K562 (cell line): ENCODE results near the gene RBM7. TPM values are rescaled to one million over a fixed set of nuclear protein-coding genes. Genes with fewer than 3 reads are reported as not detected.
A peak's percentile ranks its signal among the peaks of the same experiment; 100 is the strongest.

Experiments used
- CXXC5 ChIP-seq: fragments of 250-450 bp; sonication (Bioruptor Pico); IDR thresholded peaks from 2 replicates; pipeline ENCODE4 v1.8.0; 2022; ENCODE audit warnings: inconsistent platforms, mild to moderate bottlenecking, moderate library complexity
- DACH1 ChIP-seq: fragments of 450-650 bp; IDR thresholded peaks from 2 replicates; pipeline ENCODE4 v1.6.1; 2018; ENCODE audit not compliant: partially characterized antibody
- E2F4 ChIP-seq: sonication (generic); formaldehyde crosslinking; IDR thresholded peaks from 2 replicates; pipeline ENCODE4 v1.8.0; 2022; ENCODE audit warnings: mild to moderate bottlenecking, low read depth, missing genetic modification reagents
- ELF4 ChIP-seq: fragments of 450-650 bp; formaldehyde crosslinking; IDR thresholded peaks from 2 replicates; pipeline ENCODE4 v1.4.0; 2022; ENCODE audit warnings: missing genetic modification characterization
- ERF ChIP-seq: fragments of 450-650 bp; formaldehyde crosslinking; IDR thresholded peaks from 2 replicates; pipeline ENCODE4 v1.4.0; 2020; ENCODE audit warnings: mild to moderate bottlenecking, mixed read lengths
- GTF2A2 ChIP-seq: IDR thresholded peaks from 2 replicates; pipeline ENCODE4 v1.6.1; 2016; ENCODE audit warnings: mild to moderate bottlenecking, missing genetic modification characterization, missing compliant biosample characterization
- HDAC8 ChIP-seq: fragments of 450-650 bp; IDR thresholded peaks from 2 replicates; pipeline ENCODE4 v1.6.1; 2016; ENCODE audit warnings: mild to moderate bottlenecking, missing genetic modification characterization, moderate library complexity, missing compliant biosample characterization
- MBD2 ChIP-seq: sonication (generic); IDR thresholded peaks from 2 replicates; pipeline ENCODE4 v1.6.1; 2016; ENCODE audit warnings: low read depth, borderline replicate concordance
- MYC ChIP-seq, 2 experiments: fragments of 250-450 bp in 1 of 2; sonication (Bioruptor Pico) in 1 of 2; IDR thresholded peaks; 2 replicates each; pipeline versions ENCODE4 v1.5.1 to v1.6.1; 2012 to 2021; ENCODE audit warnings: low read depth in 2 of 2, borderline replicate concordance in 1 of 2, improper control_type of control experiment in 1 of 2, low read length in 1 of 2, mild to moderate bottlenecking in 1 of 2, moderate library complexity in 1 of 2
- NRF1 ChIP-seq, 2 experiments: fragments of 450-650 bp; IDR thresholded peaks in 1 of 2; conservative IDR thresholded peaks in 1 of 2; 2 replicates each; pipeline ENCODE4 v1.6.1; 2014; ENCODE audit warnings: mild to moderate bottlenecking in 2 of 2
- OTX1 ChIP-seq: fragments of 450-650 bp; formaldehyde crosslinking; IDR thresholded peaks from 2 replicates; pipeline ENCODE4 v1.4.0; 2022; ENCODE audit warnings: mild to moderate bottlenecking
- PATZ1 ChIP-seq: fragments of 250-450 bp; sonication (Bioruptor Pico); IDR thresholded peaks from 2 replicates; pipeline ENCODE4 v1.5.0; 2020; ENCODE audit warnings: mild to moderate bottlenecking, borderline replicate concordance
- PURB ChIP-seq: sonication (generic); formaldehyde crosslinking; IDR thresholded peaks from 2 replicates; pipeline ENCODE4 v1.9.0; 2021; ENCODE audit warnings: low read depth, mild to moderate bottlenecking, missing genetic modification reagents
- RBFOX2 ChIP-seq: fragments of 200-400 bp; formaldehyde crosslinking; IDR thresholded peaks from 2 replicates; pipeline ENCODE4 v1.6.1; 2017; ENCODE audit warnings: low read depth, mild to moderate bottlenecking, low read length, moderate library complexity
- RBM22 ChIP-seq: fragments of 200-400 bp; formaldehyde crosslinking; IDR thresholded peaks from 2 replicates; pipeline ENCODE4 v1.6.1; 2018; ENCODE audit warnings: low read length, low read depth; ENCODE audit not compliant: poor library complexity, severe bottlenecking
- SETDB1 ChIP-seq: IDR thresholded peaks from one replicate; pipeline ENCODE4 v1.6.1; 2012; ENCODE audit warnings: low read length, control low read depth, inconsistent platforms
- SP1 ChIP-seq: sonication (generic); formaldehyde crosslinking; IDR thresholded peaks from 2 replicates; pipeline ENCODE4 v1.8.1; 2022; ENCODE audit warnings: mild to moderate bottlenecking, missing genetic modification reagents
- SUPT5H ChIP-seq: fragments of 450-650 bp; IDR thresholded peaks from 2 replicates; pipeline ENCODE4 v1.6.1; 2016
- ZNF436 ChIP-seq: fragments of 250-450, 450-650 bp; sonication (Bioruptor Pico); formaldehyde crosslinking; IDR thresholded peaks from 2 replicates; pipeline ENCODE4 v1.7.0; 2020; ENCODE audit warnings: mild to moderate bottlenecking
- ZNF707 ChIP-seq: fragments of 250-450 bp; sonication (Bioruptor Pico); conservative IDR thresholded peaks from 2 replicates; pipeline ENCODE4 v1.8.0; 2022; ENCODE audit warnings: inconsistent platforms, mild to moderate bottlenecking, moderate library complexity
- polyA plus RNA-seq, 8 experiments: library from polyadenylated mRNA; depleted of rRNA in 4 of 8; stranded (reverse) in 5 of 8; unstranded in 3 of 8; fragments of >200 nt; fragmentation: Nextera tagmentation in 2 of 8; fragmentation: Illumina TruSeq in 1 of 8; extraction: Ambion mirVana in 2 of 8; extraction: Trizol in 1 of 8; gene quantifications; 2 replicates each; pipeline versions ENCODE4 v1.2.1 to v1.2.3, GENCODE V29; 2011 to 2014; ENCODE audit warnings: inconsistent platforms in 1 of 8, missing spikeins in 1 of 8
- total RNA-seq, 7 experiments: library from RNA; depleted of rRNA in 6 of 7; stranded (reverse); fragments of >200 nt in 6 of 7; fragmentation: Illumina TruSeq in 2 of 7; extraction: Trizol in 2 of 7; gene quantifications; 2 replicates each; pipeline versions ENCODE4 v1.2.1 to v1.2.3, GENCODE V29; 2011 to 2021; ENCODE audit warnings: low replicate concordance in 1 of 7
- TF ChIP-seq, protein P1 (sequence below): sonication (generic); formaldehyde crosslinking; IDR thresholded peaks from 2 replicates; pipeline ENCODE4 v1.8.1; 2023; ENCODE audit warnings: mild to moderate bottlenecking, missing genetic modification reagents
- TF ChIP-seq, protein P2 (sequence below): fragments of 200-800 bp; sonication (Bioruptor generic); IDR thresholded peaks from 2 replicates; pipeline ENCODE4 v1.6.1; 2017; ENCODE audit warnings: missing genetic modification characterization, missing compliant biosample characterization

The RBM7 gene
- total and polyA plus RNA-seq, 9 of the 15 experiments (the other 6 are each of a cell fraction or from before 2014, with no cell fraction given): 26.0 to 76.8 (median 49.6) TPM

DNA sequence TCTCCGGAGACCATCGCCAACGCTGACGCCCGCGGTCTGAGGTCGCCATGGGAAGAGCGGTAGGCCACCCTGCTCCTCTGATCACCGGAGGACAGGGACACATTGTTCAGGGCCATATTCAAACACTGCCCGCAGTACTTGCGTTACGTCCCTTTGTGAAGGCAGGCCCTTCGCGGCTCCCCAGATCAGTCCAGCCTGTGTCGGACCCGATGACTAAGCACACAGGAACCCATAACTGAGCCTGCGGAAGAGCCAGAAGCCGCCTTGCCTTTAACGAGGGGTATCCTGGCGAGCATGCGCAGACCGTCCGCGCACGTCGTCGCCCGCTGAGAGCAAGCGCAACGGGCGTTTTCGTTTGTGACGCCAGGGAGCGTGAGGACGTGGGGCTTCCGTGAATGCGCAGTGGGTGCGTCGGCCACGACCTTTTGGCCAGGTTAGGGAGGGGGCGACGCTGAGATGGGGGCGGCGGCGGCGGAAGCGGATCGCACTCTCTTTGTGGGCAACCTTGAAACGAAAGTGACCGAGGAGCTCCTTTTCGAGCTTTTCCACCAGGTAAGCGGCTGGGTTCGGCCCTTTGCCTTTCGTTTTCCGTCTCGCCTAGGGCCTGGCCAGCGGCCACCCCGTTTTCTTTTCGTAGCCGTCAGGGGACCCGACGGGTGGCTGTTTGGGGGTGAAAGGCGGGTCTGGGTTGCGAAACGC lies at the start of gene RBM7, which contains the start of gene C11orf71 (continued):
- TF ChIP-seq CXXC5 (CRISPR knock-in tag) (peak; percentile 99), RBM22 (peak; percentile 42), SP1 (CRISPR knock-in tag) (peak; percentile 63), E2F4 (CRISPR knock-in tag) (peak; percentile 85), SETDB1 (peak; percentile 96), PATZ1 (CRISPR knock-in tag) (no peak), ZNF707 (CRISPR knock-in tag) (no peak), OTX1 (CRISPR knock-in tag) (peak; percentile 67; the same call in 1 of the 2 replicates), NRF1 (conservative IDR thresholded peaks at IDR 0.05 in 1 of 2, IDR thresholded peaks at IDR 0.05 in 1 of 2) (peak; percentile 99), MYC (IDR thresholded peaks at IDR 0.05; ENCODE audit: low read depth, low read length) (0 out of 2 replicates have a peak, but pooled peaks have one; percentile 54), MYC (CRISPR knock-in tag; IDR thresholded peaks at IDR 0.05; ENCODE audit: borderline replicate concordance, low read depth) (no peak), GTF2A2 (tag) (no peak), ZNF436 (CRISPR knock-in tag) (no peak), PURB (no peak), SUPT5H (peak; percentile 95), RBFOX2 (peak; percentile 98), ERF (0 out of 2 replicates have a peak, but pooled peaks have one; percentile 56), ELF4 (peak; percentile 66; the same call in 1 of the 2 replicates), DACH1 (peak; percentile 48), HDAC8 (tag) (no peak), MBD2 (peak; percentile 22; the same call in 1 of the 2 replicates)
- TF ChIP-seq, protein P1, sequence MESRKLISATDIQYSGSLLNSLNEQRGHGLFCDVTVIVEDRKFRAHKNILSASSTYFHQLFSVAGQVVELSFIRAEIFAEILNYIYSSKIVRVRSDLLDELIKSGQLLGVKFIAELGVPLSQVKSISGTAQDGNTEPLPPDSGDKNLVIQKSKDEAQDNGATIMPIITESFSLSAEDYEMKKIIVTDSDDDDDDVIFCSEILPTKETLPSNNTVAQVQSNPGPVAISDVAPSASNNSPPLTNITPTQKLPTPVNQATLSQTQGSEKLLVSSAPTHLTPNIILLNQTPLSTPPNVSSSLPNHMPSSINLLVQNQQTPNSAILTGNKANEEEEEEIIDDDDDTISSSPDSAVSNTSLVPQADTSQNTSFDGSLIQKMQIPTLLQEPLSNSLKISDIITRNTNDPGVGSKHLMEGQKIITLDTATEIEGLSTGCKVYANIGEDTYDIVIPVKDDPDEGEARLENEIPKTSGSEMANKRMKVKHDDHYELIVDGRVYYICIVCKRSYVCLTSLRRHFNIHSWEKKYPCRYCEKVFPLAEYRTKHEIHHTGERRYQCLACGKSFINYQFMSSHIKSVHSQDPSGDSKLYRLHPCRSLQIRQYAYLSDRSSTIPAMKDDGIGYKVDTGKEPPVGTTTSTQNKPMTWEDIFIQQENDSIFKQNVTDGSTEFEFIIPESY (CRISPR knock-in tag): peak; percentile 9; the same call in 1 of the 2 replicates
- TF ChIP-seq, protein P2, sequence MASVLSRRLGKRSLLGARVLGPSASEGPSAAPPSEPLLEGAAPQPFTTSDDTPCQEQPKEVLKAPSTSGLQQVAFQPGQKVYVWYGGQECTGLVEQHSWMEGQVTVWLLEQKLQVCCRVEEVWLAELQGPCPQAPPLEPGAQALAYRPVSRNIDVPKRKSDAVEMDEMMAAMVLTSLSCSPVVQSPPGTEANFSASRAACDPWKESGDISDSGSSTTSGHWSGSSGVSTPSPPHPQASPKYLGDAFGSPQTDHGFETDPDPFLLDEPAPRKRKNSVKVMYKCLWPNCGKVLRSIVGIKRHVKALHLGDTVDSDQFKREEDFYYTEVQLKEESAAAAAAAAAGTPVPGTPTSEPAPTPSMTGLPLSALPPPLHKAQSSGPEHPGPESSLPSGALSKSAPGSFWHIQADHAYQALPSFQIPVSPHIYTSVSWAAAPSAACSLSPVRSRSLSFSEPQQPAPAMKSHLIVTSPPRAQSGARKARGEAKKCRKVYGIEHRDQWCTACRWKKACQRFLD (CRISPR knock-in tag): peak; percentile 36; the same call in 1 of the 2 replicates
